Measurements from ENCODE around the gene TAGLN.

DNA sequence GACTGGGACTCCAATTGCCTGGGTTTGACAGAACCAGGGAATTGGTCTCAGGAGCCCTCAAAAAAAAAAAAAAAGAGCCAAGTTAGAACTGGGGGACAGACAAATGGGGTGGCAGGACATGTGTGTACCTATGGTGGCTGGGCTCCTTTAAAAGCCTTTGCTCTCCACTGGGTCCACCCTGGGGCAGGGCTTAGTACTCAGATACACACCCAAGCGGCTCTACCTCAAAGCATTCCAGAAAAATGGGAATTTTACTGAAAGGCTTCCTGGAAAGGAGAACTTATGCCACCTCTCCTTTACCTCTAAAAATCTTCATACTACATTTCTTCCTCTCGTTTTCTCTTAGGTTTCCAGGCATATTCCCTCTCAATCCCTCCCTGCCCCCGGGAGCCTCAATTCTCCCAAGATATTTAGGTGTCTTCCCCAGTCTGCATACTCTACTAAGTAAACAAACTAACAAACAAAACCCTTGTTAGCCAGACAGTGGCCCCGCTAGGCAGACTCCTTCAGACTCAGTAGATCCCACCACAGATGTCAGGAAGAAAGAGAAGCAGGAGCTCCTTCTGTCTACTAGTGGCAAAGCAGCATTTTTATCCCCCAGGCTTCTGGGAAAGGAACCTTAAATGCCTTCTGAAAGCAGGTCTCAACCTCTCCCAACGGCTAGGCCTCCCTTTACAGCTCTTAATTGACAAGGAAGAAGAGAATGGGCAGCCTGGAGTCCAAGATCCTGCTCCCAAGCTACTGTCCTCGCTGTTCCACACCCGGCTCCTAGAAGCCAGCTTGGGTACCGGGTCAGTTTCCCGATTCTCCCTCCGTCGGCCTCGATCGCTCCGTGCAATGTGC is 32.0 kb downstream of the TAGLN start:
- TF ChIP-seq, protein P1, sequence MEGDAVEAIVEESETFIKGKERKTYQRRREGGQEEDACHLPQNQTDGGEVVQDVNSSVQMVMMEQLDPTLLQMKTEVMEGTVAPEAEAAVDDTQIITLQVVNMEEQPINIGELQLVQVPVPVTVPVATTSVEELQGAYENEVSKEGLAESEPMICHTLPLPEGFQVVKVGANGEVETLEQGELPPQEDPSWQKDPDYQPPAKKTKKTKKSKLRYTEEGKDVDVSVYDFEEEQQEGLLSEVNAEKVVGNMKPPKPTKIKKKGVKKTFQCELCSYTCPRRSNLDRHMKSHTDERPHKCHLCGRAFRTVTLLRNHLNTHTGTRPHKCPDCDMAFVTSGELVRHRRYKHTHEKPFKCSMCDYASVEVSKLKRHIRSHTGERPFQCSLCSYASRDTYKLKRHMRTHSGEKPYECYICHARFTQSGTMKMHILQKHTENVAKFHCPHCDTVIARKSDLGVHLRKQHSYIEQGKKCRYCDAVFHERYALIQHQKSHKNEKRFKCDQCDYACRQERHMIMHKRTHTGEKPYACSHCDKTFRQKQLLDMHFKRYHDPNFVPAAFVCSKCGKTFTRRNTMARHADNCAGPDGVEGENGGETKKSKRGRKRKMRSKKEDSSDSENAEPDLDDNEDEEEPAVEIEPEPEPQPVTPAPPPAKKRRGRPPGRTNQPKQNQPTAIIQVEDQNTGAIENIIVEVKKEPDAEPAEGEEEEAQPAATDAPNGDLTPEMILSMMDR (conservative IDR thresholded peaks at IDR 0.05), result no peak
- no peak for TF ChIP-seq EZH2 (IDR thresholded peaks at IDR 0.05; ENCODE audit: low read depth)
